Stimulated activated CD8-positive, alpha-beta memory T cell treated with anti-CD3 and anti-CD28 coated beads, Interleukin-15, amount 100 ng/mL, for 24 hours (primary cell): Measurements from ENCODE around the gene HERPUD1.
"Not testable (repeated sequence)": the region's sequence is repeated elsewhere in the genome, so short reads cannot be mapped to it uniquely, and the experiment has no call there.

Experiments used
- DNase-seq: peaks from one replicate; pipeline ENCODE4 v3.0.0-alpha.2; 2020; ENCODE audit warnings: low read depth

HERPUD1 gene

DNA sequence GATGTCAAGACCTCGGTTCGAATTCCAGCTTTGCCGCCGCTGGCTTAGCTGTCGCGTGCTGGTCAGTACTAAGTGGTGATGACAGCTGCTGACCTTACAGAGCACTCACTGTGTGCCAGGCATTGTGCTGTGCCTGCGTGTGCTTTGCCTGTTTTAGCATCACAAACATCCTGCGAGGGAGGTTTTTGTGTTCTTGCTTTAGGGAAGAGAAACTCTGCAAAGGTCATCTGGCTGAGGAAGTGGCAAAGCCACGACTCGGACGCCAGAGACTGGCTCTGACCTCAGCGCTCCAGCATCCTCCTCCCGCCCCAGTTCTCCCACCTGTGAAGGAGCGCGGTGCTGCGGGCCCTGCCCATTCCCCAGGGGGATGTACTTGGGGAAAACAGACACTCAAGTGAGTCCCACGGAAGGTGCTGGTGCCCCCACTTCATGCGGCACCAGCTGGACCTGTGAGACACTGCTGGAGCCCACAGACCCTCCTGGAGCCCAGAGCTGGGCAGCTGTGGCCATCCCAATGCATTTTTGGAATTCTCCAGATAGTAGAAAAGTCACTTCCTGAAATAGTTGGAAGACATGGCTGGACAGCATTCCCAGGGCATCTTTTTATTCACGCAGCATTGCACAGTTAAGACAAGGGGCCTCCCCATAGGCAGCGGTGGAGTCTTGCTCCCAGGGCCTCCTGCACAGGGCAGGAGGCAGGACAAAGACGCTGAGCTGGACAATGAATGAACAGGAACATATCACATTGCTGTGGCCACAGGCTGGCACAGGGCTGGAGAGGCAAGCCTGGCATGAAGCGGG, 20.0 kb upstream of the HERPUD1 start:
- no peak for DNase-seq

DNA sequence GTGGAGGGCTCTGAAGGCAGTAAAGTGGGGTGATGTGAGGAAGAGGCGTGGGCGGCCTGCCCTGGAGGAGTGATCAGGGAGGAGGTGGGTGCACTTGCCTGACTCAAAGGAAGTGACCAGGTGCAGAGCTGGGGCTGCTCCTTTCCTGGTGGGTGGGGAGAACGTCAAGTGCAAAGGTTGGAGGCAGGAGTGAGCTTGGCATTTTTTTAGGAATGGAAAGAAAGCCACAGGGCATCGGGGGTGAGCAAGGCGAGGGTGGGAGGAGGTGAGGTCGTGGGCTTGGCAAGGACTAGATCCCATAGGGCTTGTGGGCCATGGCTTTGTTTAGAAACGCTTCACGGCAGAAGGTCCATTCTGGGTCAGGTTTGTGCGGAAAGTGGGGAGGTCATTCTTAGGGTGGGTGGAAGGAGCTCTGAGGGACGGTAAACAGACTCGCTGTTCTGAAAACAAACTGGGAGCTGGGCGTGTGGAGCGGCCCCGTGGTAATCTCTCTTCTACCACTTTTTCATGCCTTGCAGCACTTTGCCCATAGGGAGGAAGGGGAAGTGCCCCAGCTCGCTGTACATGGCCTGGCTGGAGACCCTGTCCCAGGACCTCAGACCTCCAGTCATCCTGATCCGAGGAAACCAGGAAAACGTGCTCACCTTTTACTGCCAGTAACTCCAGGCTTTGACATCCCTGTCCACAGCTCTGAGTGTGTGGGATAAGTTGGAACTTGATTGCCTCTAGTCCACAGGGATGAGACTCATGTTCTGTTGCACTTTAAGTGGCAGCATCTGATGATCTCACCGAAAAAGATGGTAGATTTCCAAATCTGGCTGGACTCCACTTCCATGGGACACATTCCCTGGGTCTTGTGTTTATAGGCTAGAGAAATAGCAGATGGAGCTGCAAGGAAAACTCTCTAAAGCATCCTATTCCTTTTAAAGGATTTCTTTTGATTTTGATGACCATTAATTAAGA, 18.9 kb upstream of the HERPUD1 start:
- no peak for DNase-seq

DNA sequence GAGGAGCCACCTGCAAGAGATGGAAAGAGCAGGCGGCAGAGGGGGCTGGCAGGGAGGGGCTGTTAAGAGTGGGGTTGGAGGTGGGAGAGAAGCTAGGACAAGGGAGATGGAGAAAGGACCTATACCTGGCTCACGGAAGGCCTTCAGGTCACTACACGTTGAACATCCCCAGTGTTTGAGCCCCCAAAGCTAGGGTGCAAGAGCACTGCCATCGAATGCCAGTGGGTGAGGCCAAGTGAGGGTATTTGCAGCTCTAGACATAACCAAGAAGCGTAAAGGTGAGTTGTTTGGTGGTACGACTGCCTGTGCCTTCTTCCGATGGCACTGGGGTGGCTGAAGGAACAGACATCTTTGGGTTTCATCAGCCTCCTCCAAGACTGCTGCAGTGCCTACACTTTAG, 17.0 kb upstream of the HERPUD1 start:
- DNase-seq, result no peak

DNA sequence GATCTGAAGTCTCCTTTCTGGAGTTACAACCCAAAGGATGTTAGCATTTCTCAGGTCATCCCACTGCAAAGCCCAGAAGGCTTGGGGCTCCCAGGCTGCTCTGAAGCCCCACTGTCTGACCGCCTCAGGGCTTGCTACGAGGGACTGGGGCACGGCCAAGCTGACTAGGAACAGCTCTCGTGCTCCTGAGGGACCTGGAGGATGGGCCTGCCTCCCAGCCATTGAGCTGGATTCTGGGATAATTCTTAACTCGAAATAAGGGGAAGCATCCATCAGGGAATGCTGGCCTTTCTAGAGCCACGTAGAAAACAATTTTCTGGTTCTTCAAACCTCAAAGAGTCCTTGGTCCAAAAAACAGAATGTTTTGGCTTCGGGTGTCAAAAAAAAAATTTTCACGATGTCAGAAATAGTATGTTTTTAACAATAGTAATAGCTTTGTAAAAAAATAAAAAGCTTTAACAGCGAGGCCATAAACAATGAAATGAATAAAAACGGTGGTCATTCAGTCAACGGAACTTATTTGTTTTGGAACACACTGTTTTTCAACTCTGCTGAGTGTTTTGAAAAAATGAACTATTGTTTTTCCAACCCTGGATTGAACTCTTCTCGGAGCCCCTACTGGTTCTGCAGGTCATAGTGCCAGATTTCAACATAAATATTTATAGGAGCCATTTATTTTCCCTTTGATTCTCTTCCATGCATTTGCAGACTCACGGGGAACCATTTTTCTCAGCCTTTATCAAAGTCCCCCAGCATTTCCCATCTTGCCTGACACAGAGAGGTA, 16.4 kb upstream of the HERPUD1 start:
- DNase-seq, result no peak

DNA sequence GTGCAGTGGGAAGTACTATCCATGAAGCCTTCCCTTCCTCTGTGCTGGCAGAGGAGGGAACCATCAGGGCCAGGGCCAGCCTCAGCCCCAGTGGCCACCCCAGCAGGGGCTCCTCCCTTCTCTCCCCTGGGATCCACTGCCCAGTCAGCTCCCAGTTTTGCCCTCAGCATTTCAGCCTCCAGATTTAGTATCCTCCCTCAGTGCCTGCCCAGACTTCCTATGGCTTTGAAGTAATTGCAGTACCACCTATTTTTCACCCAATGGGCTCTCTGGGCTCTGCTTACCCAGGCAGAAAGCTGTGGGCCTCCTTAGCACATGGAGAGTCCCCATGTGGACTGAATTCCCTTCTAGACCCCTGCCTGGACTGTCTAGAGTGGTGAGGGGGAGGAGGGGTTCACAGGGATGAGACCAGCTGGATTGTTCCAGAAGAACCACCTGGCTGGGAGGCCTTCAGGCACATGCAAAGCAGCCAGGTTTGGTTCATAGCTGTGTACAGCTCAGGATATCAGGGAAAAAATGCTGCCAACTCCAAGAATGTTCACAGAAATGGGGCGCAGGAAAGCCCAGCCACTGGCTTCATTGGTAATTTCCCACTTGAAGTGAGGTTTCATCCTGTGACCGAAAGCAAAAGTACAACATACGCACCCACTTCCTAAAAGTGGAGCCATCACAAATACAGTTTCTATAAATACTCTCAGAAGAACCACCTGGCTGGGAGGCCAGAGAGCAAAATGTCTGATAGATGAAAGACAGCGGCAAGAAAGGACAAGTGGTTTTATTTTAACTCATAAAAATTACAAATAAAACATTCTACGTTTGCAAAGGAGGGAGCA, 15.2 kb upstream of the HERPUD1 start:
- DNase-seq, result no peak

DNA sequence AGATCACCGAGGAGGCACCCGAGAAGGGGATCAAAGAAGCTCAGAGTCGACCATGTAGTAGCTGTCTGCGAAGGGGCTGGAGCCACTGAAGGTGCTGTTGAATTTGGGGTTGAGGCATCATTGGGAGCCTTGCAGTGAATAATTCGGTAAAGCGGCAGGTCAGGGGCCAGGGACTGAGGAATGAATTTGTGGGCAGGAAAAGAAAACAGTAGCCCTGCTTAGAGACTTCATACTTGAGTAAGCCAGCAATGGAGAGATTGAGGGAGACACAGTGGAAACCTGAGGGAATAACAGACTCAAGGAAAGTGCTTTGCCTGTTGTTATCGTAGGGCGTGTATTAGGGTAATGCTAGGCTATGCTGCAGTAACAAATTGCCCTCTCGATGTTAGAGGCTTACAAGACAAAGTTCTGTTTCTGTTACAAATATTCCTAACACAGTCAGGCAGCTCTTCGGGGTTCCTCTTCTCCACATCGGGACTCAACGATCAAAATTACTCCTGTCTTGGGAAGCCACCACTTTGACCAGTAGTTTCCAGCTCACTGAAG, 13.4 kb upstream of the HERPUD1 start:
- DNase-seq, result no peak

DNA sequence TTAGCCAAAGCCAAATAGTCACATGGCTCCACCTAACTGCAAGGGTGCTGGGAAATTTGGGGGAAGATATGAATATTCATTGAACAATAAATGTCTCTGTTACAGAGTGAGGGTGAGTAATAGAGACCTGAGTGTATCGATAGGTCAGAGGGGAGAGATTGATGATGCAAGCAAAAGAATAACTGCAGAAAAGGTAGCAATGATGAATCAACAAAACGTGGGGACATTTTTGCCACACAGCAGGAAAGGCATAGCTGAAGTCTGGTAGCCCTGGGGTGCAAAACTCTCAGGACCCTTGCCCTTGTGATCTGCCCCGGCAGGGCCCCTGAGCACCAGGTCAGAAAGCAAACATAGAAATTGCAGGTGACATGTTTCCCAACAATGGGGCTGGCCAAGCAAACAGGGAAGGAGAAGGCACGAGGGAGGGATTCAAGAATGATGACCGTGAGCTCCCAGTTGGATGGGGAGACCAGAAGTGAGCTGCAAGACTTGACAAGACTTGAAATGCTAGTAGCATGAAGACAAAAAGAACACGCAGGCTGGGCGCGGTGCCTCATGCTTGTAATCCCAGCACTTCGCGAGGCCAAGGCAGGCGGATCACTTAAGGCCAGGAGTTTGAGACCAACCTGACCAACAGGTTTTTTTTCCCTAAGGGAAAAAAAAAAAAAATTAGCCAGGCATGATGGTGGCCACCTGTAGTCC, 12.7 kb upstream of the HERPUD1 start:
- no peak for DNase-seq

DNA sequence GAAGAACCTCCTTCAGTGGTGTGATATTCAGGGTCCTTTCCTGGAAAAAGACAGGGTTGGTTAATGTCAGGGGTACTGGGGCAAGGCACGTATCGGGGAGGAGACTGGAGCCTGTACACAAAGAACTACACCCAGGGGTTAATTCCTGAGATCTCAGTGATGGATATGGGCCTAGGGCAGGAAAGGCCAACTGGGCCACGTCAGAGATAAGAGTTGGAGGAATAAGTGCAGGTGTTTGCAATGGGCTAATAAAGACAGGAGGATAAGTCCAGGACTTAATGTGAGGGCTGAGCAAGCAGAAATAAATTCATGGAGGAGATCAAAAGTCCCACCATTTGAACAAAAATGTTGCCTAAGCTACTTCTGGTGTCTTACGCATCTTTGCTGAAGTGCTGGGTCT, 10.4 kb upstream of the HERPUD1 start:
- no peak for DNase-seq

DNA sequence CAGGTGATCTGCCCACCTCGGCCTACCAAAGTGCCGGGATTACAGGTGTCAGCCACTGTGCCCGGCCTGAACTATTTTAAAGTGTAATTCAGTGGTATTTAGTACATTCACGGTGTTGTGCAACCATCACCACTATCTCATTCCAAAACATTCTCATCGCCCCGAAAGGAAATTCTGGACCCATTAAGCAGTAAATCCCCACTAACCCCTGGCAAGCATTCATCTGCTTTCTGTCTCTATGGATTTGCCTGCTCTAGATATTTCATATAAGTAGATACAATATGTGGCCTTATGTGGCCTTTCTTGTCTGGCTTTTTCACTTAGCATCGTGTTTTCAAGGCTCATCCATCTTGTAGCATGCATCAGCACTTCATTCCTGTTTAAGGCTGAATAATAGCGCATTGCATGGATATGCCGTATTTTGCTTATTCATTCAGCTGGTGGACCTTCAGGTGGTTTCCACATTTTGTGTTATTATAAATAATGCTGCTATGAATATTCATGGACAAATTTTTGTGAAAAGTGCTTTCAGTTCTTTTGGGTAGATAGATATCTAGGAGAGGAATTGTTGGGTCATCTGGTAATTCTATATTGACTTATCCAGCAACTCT, 8.4 kb upstream of the HERPUD1 start:
- DNase-seq, result no peak

DNA sequence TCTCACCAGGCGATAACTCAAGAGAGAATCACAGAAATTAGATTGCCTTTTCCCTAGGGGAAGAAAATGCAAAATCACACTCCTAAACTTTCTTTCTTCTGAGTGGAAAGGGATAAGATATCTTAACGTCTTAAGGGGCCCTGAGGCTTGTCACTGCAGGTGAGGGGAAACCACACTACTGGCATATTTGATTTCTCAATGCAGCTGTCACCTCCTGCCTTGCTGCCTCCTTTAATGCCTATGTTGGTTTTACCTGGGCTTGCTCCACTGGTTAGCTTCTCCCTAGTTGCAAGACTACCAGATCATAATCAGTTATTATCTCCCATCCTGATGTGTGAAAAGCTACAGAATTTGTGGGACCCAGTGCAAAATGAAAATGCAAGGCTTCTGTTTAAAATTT, 4.5 kb upstream of the HERPUD1 start:
- no peak for DNase-seq

DNA sequence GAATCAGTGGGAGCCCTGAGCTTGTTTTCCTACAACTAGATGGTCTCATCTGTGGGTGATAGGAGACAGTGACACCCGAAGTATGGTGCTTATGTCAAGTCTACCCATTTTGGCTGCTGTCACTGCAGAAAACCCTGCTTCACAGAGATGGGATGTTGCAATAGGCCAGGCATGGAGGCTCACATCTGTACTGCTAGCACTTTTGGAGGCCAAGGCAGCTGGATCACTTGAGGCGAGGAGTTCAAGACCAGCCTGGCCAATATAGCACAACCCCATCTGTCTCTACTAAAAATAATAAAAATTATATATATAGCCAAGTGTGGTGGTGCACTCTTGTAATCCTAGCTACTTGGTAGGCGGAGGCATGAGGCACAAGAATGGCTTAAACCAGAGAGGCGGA, 2.3 kb upstream of the HERPUD1 start:
- DNase-seq, result no peak

DNA sequence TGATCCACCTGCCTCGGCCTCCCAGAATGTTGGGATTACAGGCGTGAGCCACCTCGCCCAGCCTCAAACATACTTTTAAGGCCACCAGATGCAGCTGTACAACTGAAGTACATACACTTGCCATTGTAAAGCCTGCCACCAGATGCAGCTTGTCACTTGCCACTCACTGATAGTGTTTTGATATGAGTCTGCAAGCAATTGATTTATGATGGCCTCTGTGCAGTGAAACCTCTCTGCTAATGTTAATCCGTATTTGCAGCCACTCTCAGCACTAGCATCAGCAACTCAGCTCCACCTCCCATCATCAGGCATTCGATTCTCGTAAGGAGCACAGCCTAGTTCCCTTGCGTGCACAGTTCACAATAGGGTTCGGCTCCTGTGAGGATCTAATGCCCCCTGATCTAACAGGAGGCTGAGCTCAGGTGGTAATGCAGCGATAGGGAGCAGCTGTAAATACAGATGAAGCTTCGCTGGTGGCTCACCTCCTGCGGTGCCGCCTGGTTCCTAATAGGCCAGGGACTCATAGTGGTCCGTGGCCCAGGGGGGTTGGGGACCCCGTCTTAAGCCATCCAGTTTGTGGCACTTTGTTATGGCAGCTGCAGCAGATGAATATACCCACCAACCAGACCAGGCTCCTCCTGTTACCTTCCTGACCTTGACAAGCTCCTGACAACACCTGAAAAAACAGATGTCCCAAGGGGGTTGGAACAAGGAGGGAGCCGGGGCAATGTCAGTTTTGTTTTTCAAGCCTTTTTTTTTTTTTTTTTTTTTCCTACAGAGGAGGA, 1.3 kb upstream of the HERPUD1 start:
- no peak for DNase-seq

DNA sequence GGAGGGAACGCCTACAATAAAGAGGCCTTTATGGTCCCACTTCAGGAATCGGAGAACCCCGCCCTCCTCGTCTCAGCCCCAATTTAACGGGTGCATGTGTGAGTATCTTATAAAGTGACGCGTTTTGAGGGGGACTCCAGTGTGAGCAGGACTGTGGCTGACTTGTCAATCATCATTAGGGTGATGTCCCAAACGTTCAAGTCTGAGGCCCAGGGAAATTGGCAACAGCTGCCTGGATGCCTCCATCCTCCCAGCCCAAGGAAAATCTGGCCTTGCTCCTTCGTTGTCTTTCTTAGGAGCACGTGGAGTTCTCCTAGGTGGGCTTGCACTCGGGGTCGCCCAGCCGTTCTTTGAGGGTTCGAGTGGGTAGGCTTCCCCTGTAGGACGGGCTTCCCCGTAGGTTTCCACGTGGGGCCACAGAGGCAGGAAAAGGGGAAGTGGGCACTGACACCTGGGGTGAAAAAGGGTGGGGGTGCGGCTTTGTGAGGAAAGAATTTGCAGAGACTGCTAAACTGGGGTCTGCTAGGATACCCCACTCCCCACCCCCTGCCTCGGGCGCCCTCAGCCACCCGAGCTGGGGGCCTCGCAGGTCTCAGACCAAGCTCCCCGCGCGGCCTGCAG, 561 bp upstream of the HERPUD1 start:
- DNase-seq, result no peak

DNA sequence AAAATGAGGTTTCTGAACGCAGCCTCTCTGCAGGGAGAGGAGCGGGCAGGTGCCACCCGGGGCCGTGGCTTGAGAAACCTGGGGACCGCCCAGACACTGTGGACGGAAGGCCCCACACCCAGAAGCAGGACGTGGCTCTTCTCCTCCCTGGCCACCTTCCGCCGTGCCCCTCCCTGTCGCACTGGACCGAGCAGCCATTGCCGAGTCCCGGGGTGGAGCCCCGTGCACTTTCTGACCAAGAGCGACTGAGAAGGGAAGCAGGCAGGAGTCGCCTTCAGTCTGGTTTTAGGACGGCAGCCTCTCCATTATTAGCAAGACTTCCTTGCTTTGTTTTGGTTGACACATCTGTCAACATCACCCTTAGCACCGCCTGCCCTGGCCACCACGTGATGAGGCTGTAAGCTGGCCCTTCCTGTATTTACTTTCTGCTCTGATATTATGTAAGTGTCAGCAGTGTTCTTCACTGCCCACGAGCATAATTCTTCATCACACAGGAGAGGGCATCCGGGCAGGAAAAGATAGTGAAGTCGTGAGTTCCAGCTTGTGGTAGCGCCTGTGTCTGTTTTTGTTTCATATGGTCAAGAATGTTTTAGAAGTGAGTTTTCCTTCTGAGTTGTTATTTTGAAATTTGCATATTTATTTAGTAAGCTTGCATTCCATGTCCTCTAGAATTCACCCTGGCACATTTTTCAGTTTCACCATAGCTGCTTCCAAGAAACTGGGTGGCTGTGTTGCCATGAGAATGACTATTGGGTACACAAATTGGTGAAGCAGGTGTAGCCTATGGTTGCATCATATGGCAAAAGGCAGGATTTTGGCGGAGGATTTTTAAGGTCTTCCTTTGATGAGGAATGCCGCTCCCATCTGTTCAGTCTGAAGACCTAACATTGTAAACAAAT, 1.0 kb downstream of the HERPUD1 start:
- no peak for DNase-seq

DNA sequence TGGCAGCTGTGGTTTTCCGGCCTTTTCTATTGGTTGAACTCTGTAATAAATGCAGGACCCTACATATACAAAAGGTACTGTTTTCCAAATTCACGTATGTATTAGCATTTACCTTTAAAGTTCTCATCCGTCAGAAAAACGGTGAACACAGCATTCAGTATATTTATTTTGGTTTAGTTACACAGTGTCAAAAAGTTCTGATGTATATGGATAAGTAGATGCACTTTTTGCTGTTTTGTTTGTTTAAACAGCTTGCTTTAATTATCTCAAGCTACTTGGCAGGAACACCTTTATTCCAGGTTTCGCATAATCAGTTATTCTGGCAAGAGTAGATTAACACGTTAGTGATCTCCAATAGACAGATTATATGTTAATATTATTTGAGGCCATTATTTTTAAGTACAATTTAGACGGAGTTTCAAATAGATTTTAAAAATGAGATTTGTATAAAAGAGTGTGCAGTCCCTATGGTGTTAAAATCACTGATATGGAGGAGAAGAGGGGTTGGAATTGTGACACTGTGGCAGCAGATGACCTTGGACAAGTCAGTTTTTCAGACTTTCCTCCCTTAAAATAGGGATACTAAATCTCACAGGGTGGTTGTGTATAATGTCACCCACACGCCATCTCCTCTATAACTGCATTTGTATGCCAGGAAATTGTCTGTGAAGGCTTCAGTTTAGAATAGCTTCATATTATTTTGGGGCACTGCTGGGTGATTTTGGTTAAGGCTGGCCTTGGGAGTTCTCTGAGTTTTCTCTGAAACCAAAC, 2.1 kb downstream of the HERPUD1 start:
- DNase-seq, result no peak

DNA sequence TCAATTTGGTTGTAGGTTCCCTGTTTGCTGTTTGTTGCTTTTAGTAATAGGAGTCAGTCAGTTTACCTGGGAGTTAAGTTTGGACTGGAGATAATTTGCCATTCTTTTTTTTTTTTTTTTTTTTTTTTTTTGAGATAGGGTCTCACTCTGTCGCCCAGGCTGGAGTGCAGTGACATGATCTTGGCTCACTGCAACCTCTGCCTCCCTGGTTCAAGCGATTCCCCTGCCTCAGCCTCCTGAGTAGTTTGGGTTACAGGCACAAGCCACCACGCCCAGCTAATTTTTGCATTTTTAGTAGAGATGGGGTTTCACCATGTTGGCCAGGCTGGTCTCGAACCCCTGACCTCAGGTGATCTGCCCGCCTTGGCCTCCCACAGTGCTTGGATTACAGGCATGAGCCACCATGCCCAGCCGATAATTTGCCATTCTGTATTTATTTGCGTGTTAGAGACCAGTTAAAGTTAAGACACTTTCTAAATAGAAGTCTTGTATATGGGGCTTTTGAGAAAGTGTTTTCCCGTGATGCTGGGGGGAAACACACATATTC, 2.7 kb downstream of the HERPUD1 start:
- DNase-seq, result not testable (repeated sequence)

DNA sequence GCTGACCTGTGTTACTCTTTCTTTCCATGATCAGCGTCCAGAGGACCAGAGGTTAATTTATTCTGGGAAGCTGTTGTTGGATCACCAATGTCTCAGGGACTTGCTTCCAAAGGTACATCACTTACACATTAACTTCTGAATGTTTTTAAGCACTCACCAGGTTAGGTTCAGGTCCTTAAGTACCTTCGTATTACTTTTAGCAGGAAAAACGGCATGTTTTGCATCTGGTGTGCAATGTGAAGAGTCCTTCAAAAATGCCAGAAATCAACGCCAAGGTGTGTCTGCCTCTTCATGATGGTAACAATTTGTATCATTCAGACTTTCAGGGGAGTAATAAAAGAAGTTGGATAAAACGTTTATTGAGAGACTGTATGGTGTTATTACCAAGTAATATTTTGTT, 3.3 kb downstream of the HERPUD1 start:
- DNase-seq, result no peak
